ENCODE data around the gene AFAP1L1.
A peak's percentile ranks its signal among the peaks of the same experiment; 100 is the strongest.

The AFAP1L1 gene

GRCh38 chr5:149364719-149365118 lies 93.1 kb downstream of the AFAP1L1 start:
- H3K9me3 ChIP-seq (ENCODE audit: severe bottlenecking) = no peaks in the 10 kb centered on the region
- no peak overlapping the region for H3K4me3 ChIP-seq (ENCODE audit: low read depth, low read length)
- no peak for TF ChIP-seq CTCF (IDR thresholded peaks at IDR 0.05; ENCODE audit: low read depth, low read length)
- no peak overlapping the region for H3K27ac ChIP-seq
- no peak for DNase-seq
- H3K36me3 ChIP-seq = no peaks in the 10 kb centered on the region
- H3K27me3 ChIP-seq (ENCODE audit: insufficient read depth, low read depth, severe bottlenecking) = no peaks in the 10 kb centered on the region

GRCh38 chr5:149365418-149365817 lies 93.8 kb downstream of the AFAP1L1 start:
- no peak for DNase-seq
- H3K27me3 ChIP-seq (ENCODE audit: insufficient read depth, low read depth, severe bottlenecking) = no peaks in the 10 kb centered on the region
- no peak overlapping the region for H3K27ac ChIP-seq
- H3K36me3 ChIP-seq = no peaks in the 10 kb centered on the region
- TF ChIP-seq CTCF (IDR thresholded peaks at IDR 0.05; ENCODE audit: low read depth, low read length) = no peak
- no peaks in the 10 kb centered on the region for H3K9me3 ChIP-seq (ENCODE audit: severe bottlenecking)
- no peak overlapping the region for H3K4me3 ChIP-seq (ENCODE audit: low read depth, low read length)

GRCh38 chr5:149366169-149366729 lies 94.6 kb downstream of the AFAP1L1 start:
- no peaks in the 10 kb centered on the region for H3K36me3 ChIP-seq
- TF ChIP-seq CTCF (IDR thresholded peaks at IDR 0.05; ENCODE audit: low read depth, low read length) = no peak
- no peak overlapping the region for H3K27ac ChIP-seq

GRCh38 chr5:149367249-149367971 lies 95.8 kb downstream of the AFAP1L1 start:
- peak; percentile 92 for TF ChIP-seq CTCF (IDR thresholded peaks at IDR 0.05; ENCODE audit: low read depth, low read length)
- H3K4me3 ChIP-seq (ENCODE audit: low read depth, low read length) = no peak overlapping the region
- H3K27me3 ChIP-seq (ENCODE audit: insufficient read depth, low read depth, severe bottlenecking) = no peaks in the 10 kb centered on the region
- no peaks in the 10 kb centered on the region for H3K36me3 ChIP-seq
- H3K27ac ChIP-seq = no peak overlapping the region
- DNase-seq = peak; percentile 86
- H3K9me3 ChIP-seq (ENCODE audit: severe bottlenecking) = no peaks in the 10 kb centered on the region

More at GRCh38 chr5:149366169-149366729, 94.6 kb downstream of the AFAP1L1 start:
- H3K4me3 ChIP-seq (ENCODE audit: low read depth, low read length) = no peak overlapping the region
- DNase-seq = no peak
- no peaks in the 10 kb centered on the region for H3K9me3 ChIP-seq (ENCODE audit: severe bottlenecking)
- H3K27me3 ChIP-seq (ENCODE audit: insufficient read depth, low read depth, severe bottlenecking) = no peaks in the 10 kb centered on the region

- TF ChIP-seq CTCF (IDR thresholded peaks at IDR 0.05; ENCODE audit: low read depth, low read length) = no peak
- Histone ChIP-seq H3K27ac (no peak overlapping the region), H3K4me3 (ENCODE audit: low read depth, low read length) (no peak overlapping the region), H3K9me3 (ENCODE audit: severe bottlenecking) (no peaks in the 10 kb centered on the region), H3K36me3 (no peaks in the 10 kb centered on the region), H3K27me3 (ENCODE audit: insufficient read depth, low read depth, severe bottlenecking) (no peaks in the 10 kb centered on the region)
- no peak for DNase-seq
These were observed 96.5 kb downstream of the AFAP1L1 start for GRCh38 chr5:149367972-149368645.
